ENCODE results near the gene CCP110. TPM values are rescaled to one million over a fixed set of nuclear protein-coding genes. Genes with fewer than 3 reads are reported as not detected.

CCP110 gene
- total RNA-seq, 2 experiments from 2014 or later, result 24.2 to 25.8 TPM

- DNase-seq, result peak; percentile 43
These were observed 32.4 kb downstream of the CCP110 start for GRCh38 chr16:19555938-19556771.

GRCh38 chr16:19559242-19559910 lies 35.6 kb downstream of the CCP110 start:
- Mint-ChIP-seq H3K4me3 (no peak overlapping the region), H3K36me3 (ENCODE audit: low read depth) (peaks cover 9% of the 10 kb centered on the region), H3K9me3 (peaks cover 3% of the 10 kb centered on the region), H3K27ac (no peak overlapping the region), H3K4me1 (ENCODE audit: low read depth) (peaks cover 10% of the 10 kb centered on the region), H3K27me3 (no peaks in the 10 kb centered on the region)
- POLR2A ChIA-PET, result no interaction called here
- CTCF ChIA-PET, result interaction anchor here (0.7 to 6.6 kb wide), 9 partner anchors 19 to 329 kb away, joined by 3 to 47 read pairs (median 3); partner anchors contain the start of gene GPRC5B
- TF ChIP-seq CTCF (IDR thresholded peaks at IDR 0.05), result peak; percentile 81
- intact Hi-C loops (cut with micrococcal nuclease), result loop anchor here (2.0 to 5.0 kb wide), 2 partner anchors 158 to 327 kb away; partner anchors contain the start of genes IQCK and KNOP1
- DNase-seq (peak; percentile 33), ATAC-seq (no peak)

More at GRCh38 chr16:19555938-19556771, 32.4 kb downstream of the CCP110 start:
- ChIA-PET CTCF (interaction anchor here (0.7 to 6.6 kb wide), 21 partner anchors 9 to 829 kb away, joined by 3 to 47 read pairs (median 4); partner anchors contain the start of genes CCP110, COQ7 and GPRC5B), POLR2A (interaction anchor here (0.7 to 4.7 kb wide), 8 partner anchors 10 to 765 kb away, joined by 3 to 21 read pairs (median 4); partner anchors contain the start of genes CCP110 and RPS15A)
- Mint-ChIP-seq H3K4me3 (peak overlapping the region; percentile 85), H3K27me3 (no peaks in the 10 kb centered on the region), H3K27ac (peak overlapping the region; percentile 79), H3K36me3 (ENCODE audit: low read depth) (peaks cover 10% of the 10 kb centered on the region), H3K9me3 (no peaks in the 10 kb centered on the region), H3K4me1 (ENCODE audit: low read depth) (peaks cover 15% of the 10 kb centered on the region)
- peak; percentile 13 for TF ChIP-seq CTCF (IDR thresholded peaks at IDR 0.05)
- ATAC-seq, result no peak
- intact Hi-C loops (cut with micrococcal nuclease), result loop anchor here (5.0 kb wide), 1 partner anchor 161 kb away; the partner anchor contains the start of genes IQCK and KNOP1

GRCh38 chr16:19560078-19560477 lies 36.3 kb downstream of the CCP110 start:
- DNase-seq (no peak), ATAC-seq (no peak)
- H3K36me3 Mint-ChIP-seq (ENCODE audit: low read depth), result peaks cover 8% of the 10 kb centered on the region
- no peak overlapping the region for H3K4me3 Mint-ChIP-seq
- peaks cover 9% of the 10 kb centered on the region for H3K4me1 Mint-ChIP-seq (ENCODE audit: low read depth)
- POLR2A ChIA-PET, result interaction anchor here (0.6 kb wide), 1 partner anchor 332 kb away, joined by 3 read pairs; no protein-coding TSS in a partner anchor
- CTCF ChIA-PET, result interaction anchor here (0.7 to 6.6 kb wide), 8 partner anchors 24 to 328 kb away, joined by 3 to 47 read pairs (median 3); partner anchors contain the start of gene GPRC5B
- intact Hi-C loops (cut with micrococcal nuclease), result no loop called here
- no peak for TF ChIP-seq CTCF (IDR thresholded peaks at IDR 0.05)
- H3K27ac Mint-ChIP-seq, result no peak overlapping the region
- H3K9me3 Mint-ChIP-seq, result peaks cover 3% of the 10 kb centered on the region
- H3K27me3 Mint-ChIP-seq, result no peaks in the 10 kb centered on the region

GRCh38 chr16:19563377-19563776 lies 39.6 kb downstream of the CCP110 start:
- ATAC-seq (no peak), DNase-seq (no peak)
- Mint-ChIP-seq H3K4me1 (ENCODE audit: low read depth) (peaks cover 3% of the 10 kb centered on the region), H3K9me3 (peaks cover 3% of the 10 kb centered on the region), H3K4me3 (no peak overlapping the region), H3K27me3 (no peaks in the 10 kb centered on the region), H3K27ac (no peak overlapping the region), H3K36me3 (ENCODE audit: low read depth) (peaks cover 12% of the 10 kb centered on the region)
- ChIA-PET CTCF (interaction anchor here (0.7 to 1.9 kb wide), 5 partner anchors 16 to 336 kb away, joined by 3 to 7 read pairs (median 4); no protein-coding TSS in a partner anchor), POLR2A (no interaction called here)
- intact Hi-C loops (cut with micrococcal nuclease), result no loop called here
- no peak for TF ChIP-seq CTCF (IDR thresholded peaks at IDR 0.05)
